ENCODE results near the gene VMO1.
"Not testable (repeated sequence)": the region's sequence is repeated elsewhere in the genome, so short reads cannot be mapped to it uniquely, and the experiment has no call there.

VMO1 gene, protein sequence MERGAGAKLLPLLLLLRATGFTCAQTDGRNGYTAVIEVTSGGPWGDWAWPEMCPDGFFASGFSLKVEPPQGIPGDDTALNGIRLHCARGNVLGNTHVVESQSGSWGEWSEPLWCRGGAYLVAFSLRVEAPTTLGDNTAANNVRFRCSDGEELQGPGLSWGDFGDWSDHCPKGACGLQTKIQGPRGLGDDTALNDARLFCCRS

DNA sequence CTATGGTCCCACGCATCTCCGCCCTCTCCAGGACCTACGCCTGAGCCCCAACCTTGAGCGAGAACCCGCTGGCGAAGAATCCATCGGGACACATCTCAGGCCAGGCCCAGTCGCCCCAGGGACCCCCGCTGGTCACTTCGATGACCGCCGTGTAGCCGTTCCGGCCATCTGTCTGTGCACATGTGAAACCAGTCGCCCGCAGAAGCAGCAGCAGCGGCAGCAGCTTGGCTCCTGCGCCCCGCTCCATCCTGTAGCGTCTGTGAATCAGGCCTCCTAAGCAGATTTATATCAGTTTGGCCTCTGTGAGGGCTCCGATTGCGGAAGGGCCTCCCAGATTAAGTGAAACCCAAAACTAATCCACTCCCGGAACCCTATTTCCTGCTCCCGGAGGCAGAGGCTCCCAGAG is at the start of gene VMO1:
VMO1 (minus strand) TSS at position 259 of the 406 bp plus-strand sequence; CDS start at position 247, 12 bp downstream.
- no peak for DNase-seq

DNA sequence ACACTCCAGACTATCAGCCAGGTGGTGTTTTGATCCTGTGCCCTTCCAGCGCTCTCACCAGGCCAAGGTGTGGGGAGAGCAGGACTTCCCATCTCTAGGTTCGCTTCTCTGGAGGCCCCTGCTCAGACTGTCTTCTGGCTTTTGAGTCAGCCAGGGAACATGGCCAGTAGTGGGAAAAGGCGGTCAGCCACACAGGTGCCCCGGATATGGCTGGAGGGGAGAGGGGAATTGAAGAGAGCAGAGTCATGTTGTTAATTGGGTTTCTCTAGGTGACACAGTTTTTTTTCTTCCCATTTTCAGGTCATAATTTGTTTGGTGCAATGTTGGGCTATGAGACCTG is 48.5 kb upstream of the VMO1 start:
- DNase-seq, result no peak

DNA sequence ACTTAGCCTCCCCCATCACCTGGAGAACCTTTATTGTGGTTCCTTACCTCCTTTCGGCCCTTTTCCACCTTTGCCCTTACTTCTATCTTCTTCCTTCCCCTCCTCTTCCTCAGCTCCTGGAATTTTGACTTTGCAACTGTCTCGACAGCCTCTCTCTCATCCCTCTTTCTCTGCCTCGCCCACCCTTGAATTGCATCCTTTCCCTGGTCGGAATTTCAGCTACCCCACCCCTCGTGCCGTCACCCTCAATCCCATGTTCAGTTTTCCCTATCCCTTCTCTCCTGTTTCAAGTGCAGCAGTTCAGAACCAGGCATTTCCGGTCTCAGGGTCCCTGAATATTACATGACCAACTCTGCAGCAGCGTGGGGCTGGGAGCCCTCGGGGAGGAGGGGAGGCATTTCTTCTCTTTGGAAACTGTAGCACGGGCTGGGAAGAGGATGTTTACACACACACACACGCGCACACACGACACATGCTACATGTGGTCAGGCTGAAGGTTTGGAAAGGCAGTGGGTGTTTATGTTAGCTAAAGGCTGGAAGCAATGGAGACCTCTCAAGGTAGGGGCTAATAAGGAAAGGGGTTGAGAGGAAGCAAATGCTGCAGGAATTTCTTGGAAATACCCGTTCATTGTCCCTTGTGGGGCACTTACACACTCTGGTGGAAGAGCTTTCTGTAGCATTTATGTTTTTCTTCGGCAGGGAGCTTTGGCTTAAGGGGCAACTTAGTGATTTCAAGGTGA is 47.9 kb upstream of the VMO1 start:
- no peak for DNase-seq

DNA sequence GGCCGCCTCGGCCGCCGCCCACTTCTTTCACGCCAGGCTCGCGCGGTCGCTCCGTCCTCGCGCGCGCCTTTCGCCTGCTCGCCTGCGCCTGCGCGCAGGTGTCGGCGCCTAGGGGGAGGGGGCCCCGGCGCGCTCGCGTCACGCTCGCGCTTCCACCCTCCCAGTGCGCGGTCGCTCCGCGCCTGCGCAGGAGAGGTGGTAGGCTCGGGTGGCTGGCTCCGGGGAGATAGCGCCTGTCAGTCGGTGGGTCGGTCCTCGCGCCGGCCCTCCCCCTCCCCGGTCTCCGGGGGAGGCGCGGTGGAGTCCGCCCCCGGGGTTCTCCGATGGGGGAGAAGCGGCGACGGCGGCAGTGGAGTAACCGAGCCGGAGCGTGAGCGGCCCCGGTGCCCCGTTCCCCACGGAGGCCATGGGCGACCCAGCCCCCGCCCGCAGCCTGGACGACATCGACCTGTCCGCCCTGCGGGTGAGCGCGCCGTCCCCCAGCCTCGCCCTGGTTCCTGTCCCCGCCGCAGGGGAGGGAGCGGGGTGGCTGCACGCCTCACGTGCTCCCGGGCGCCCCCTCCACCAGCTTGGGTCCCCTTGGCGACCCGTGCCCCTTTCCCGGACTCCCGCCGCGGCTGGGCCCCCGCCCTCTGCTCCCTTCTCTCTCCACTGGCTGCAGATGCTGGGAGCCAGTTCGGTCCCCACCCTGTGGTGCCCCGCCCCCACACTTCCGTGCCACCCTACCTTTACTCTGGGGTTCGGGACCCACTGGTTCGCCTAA is 47.2 kb upstream of the VMO1 start, which contains the start of gene MINK1:
MINK1 (plus strand) TSS at position 163 of the 763 bp plus-strand sequence; CDS start at position 407, 244 bp downstream.
- DNase-seq, result no peak

DNA sequence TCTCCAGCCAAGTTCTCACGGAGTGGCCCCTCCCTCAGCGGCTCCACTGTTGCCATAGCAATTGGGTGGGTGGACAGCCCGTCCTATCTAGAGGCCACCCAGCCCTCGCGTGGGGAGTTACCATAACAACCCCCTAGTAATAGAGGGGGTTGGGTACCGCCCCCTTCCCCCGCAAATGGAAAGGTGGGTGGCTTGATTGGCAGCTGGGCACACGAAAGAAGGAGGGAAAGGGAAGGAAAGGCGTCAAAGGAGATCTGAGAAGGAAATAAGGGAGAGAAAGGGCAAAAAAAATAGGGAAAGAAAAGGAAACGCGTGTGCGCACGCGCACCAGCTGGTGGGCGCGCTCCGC is 46.6 kb upstream of the VMO1 start:
- not testable (repeated sequence) for DNase-seq

DNA sequence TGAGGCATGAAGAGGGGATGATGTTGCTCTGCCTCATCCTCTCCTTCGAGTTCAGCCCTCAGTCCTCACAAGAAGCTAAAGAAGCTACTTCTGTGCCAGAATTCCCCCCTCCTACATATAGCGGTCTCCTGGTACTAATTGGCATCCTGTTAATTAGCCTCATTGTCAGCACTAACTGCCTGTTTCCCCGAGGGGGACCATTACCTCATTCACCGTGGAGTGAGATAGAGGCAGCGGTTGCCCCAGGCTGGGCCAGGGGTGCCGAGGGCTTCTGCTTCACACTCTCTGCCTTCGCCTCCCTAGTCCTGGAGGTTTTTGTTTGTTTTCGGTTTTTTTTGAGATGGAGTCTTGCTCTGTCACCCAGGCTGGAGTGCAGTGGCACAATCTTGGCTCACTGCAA is 41.2 kb upstream of the VMO1 start:
- no peak for DNase-seq

DNA sequence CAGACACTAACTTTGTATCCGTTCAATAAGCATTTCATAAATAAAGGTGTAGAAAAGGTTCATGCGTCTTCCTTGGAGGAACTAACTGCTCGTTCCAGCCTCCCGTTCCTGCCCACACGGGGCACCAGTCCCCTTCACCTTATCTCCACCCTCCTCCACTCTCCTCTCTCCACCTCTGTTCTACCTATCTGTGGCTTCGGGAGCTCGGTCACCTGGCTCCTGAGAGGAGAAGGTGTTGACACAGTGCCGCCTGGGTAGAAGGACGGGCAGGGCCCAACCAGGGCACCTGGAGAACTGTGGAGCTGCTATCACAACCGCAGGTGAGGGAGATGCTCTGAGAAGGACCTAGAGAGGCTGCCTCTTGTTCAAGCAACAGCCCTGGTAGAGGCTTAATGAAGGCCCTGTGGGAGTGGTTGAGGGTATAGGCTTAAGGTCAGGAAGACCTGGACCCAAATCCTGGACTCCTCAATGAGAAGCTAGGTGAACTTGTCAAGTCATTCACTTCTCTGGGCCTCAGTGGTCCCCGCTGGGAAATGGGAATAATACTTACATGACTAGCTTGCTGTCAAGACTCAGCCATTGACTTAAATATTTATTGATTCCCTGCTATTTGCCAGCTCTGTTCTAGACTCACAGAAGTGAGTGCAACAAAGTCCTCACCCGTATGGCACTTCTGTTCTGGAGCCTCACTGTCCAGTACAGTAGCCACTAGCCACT is 37.4 kb upstream of the VMO1 start:
- DNase-seq, result no peak

DNA sequence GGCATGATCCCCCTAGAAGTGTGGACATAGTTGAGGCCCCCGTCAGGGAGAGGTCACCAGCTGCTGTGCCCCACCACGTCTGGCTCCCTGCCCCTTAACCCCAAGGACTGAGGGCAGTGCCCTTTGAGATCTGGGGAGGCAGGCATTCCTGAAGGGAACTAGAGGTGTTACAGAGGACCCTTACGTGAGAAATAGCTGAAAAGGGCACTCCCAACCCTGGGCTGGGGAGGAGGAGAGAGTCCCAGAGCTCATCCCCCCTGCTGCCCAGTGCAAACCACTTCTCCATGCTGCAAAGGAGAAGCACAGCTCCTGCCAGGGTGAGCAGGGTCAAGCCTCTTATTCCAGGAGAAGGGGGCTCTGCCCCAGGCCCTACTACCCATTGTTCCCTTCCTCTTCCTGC is 36.7 kb upstream of the VMO1 start:
- DNase-seq, result no peak

DNA sequence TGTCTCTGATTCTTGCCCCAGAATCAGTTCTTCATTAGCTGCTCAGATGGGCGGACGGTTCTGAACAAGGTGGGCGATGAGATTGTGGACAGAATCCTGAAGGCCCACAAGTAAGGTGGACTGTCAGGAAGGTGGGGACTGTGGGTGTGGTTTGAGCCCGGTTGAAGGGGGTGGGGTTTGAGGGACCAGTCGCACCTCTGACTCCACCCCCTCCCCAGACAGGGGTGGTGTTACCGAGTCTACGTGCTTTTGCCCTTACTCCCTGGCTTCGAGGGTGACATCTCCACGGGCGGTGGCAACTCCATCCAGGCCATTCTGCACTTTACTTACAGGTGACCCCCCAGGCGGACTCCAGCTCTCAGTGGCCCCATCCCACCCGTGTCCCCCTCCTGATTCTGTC is 32.1 kb upstream of the VMO1 start:
- no peak for DNase-seq

DNA sequence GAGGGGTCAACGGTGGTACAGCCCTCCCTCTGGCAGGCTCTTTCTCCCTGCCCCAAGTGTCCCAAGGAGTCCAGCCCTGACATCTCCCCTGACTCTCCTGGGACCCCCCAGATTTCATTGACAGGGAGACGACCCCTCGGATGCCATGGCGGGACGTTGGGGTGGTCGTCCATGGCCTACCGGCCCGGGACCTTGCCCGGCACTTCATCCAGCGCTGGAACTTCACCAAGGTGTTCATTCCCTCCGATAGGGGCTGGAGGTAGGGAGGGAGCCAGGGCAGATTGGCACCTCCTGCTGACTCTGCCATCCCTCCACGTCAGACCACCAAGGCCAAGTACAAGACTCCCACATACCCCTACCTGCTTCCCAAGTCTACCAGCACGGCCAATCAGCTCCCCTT is 30.7 kb upstream of the VMO1 start:
- no peak for DNase-seq

DNA sequence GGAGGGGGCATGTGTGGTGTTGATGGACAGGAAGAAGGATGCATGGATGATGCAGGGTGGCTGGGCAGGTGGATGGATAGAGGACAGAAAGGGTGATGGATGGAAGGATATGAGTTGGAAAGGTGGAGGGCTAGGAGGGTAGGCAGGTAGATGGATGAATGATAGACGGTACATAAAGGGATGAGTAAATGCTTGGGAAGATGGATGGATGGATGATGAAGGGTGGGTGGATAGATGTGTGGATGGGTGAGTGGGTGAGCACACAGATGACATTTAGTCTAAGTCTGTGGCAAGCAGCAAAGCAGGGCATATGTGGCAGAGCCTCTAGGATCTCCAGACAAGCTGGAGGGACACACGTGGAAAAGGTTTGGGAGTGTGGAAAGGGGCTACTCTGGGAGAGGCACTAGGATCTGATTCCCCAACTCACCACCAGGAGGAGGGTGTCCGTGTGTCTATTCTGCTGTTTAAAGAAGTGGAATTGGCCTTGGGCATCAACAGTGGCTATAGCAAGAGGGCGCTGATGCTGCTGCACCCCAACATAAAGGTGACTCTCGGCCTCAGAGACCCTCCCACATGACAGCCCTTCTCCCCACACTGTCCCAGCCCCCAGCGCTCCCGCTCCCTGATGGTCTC is 29.0 kb upstream of the VMO1 start:
- no peak for DNase-seq

DNA sequence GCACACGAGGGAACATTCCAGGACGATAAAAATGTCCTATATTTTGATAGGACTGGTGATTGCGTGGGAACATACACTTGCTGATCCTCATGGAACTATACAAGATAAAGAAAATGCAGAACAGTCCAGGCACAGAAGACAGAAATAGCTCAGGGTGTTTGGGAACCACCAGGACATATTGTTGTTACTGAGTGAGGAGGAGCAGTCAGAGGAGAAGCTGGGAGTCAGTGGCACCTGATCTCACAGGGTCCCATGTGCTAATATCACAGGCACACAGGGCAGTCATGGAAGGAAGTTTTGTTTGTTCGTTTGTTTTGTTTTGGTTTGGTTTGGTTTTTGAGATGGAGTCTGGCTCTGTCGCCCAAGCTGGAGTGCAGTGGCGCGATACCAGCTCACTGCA is 26.5 kb upstream of the VMO1 start:
- DNase-seq, result no peak

DNA sequence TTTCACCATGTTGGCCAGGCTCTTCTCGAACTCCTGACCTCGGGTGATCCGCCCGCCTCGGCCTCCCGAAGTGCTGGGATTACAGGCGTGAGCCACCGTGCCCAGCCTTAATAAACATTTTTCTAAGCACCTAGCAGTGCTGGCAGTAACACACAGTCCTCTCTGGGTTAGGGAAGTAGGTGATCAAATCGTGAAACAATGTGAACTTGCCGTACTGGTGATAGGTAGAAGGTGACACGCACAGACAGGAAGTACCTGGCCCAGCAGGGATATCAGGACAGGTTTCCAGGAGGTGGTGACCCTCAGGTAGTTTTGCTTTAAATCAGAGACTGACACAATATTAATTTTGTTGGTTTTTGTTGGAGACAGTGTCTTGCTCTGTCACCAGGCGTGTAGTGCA is 25.3 kb upstream of the VMO1 start:
- no peak for DNase-seq

DNA sequence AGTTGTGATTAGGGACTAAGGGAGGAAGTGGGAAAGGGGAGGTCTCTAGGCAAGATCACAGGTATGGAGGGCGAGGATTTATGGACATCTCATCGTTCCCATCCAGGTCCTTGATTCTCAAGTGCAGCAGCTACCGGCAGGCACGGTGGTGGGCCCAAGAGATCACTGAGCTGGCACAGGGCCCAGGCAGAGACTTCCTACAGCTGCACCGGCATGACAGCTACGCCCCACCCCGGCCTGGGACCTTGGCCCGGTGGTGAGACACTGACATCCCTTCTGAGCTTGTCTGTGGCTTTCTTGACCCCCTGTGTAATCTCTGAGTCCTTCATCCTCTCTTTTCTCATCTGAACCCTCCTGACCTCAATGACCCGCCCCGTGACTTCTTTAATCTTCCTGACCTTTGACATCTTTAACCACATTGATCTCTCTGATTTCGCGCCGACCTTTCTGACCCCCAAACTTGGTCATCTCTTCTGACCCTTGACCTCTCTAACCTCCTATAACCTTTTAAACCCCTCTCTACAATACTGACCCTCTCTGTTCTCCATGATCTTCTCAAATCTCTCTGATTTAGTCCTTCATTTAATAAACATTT is 24.6 kb upstream of the VMO1 start:
- DNase-seq, result no peak

DNA sequence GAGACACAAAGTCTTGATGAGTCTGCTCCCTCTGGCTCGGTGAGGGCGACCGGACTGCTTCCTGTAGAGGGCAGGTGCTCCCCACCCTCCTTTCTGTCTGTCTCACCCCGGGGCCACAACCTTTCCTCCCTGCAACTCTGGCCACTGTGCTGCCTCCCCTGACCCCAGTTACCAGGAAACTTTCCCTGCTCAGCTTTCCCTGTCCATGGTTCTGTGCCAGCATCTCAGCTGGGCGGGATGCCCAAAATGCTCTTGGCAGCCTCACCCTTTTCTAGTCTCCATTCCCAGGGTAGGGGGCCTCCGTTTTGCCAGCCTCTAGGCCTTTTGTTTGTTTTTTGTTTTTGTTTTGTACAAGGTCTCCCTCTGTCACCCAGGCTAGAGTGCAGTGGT is 22.2 kb upstream of the VMO1 start:
- no peak for DNase-seq

DNA sequence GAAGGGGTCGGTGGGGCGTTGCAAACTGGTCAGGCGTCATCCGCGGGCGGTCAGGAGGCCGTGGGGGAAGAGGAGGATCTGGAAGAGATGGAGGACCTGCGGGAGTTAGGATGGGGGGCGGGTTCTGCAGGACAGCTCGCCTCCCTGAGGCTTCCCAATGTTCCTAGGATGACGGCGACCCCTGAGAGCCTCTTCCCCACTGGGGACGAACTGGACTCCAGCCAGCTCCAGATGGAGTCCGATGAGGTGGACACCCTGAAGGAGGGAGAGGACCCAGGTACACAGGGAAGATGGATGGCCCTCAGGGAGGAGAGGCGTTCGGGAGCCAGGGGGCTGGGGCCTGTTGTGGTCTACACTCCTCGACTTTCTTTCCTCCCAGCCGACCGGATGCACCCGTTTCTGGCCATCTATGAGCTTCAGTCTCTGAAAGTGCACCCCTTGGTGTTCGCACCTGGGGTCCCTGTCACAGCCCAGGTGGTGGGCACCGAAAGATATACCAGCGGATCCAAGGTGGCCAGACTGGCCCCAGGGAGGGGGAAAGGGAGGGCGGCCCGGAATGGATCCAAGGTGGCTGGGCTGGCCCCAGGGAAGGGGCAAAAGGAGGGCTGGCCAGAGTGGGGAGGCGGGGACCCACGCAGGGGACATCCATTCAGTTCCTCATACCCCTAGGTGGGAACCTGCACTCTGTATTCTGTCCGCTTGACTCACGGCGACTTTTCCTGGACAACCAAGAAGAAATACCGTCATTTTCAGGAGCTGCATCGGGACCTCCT is 21.6 kb upstream of the VMO1 start:
- no peak for DNase-seq

DNA sequence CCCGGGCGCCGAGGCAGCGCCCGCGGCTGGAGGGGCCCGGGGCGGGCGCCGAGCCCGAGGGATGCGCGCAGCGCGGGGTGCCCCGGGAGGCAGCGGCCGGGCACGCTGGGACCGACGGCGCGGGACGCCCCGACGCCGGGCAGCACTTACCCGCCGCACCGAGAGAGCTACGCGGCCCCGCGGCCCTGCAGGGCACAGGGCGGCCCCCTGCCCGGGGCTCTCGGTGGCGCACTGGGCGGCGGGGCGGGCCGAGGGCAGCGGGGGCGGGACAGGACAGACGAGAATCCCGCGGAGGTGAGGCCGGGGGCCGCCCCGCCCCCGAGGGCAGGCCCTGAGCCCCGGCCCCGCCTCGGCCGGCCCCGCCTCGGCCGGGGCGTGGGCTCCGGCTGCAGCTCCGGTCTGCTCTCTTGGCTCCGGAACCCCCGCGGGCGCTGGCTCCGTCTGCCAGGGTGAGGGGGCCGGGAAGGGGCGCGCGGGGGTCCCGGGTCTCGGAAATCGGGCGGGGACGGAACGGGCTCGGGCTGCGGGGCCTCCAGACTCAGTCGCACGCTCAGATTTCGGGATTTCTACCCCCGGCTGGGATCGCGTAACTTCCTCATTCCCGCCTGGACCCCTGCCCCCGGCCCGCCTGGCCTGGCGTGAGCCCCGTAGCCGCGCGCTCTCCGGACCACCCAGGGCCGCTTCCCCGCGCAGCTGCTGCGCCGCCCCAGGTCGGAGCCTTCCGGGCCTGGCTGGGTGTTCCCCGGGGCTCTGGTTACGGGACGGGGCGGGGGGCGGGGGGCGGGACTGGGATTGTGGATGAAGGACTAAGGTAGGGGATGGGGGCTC is 20.8 kb upstream of the VMO1 start, which contains the start of gene PLD2:
PLD2 (plus strand) TSS at position 376 of the 828 bp plus-strand sequence. CDS start 621 bp downstream, outside the sequence.
- no peak for DNase-seq

DNA sequence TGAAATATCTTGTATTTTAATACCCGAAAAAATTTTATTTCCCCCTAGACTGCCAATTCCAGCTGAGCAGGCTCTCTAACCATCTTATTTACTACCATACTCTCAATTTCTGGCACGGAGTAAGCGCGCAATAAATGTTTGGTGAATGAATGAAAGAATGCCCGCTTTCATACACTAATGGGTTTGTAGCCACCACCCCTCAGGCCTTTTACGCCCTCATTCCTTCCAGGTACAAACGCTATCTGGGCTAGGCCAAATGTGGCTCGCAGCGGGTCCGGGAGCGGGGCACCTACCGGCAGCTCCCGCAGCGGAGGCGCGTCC is 20.3 kb upstream of the VMO1 start:
- DNase-seq, result no peak

DNA sequence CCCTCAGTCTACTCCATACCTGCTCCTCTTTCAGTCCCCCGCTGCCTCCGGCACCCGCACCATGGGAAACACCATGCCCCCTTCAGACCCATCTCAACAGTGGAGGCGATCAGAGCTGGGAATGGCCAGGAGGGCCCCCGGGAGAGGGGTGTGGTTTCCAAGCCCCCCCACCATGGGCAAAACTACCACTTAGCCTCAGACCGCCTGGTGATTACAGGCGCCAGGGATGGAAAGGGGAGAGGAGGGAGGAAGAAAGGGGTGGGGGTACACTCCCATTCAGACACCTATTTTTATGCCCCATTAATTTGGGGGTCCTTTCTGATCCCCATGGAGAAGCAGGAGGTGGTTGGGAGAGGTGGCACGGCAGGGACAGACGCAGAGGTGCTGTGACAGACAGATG is 16.1 kb upstream of the VMO1 start, which contains the start of gene C17orf114:
C17orf114 (minus strand) TSS at position 101 of the 400 bp plus-strand sequence.
- no peak for DNase-seq

DNA sequence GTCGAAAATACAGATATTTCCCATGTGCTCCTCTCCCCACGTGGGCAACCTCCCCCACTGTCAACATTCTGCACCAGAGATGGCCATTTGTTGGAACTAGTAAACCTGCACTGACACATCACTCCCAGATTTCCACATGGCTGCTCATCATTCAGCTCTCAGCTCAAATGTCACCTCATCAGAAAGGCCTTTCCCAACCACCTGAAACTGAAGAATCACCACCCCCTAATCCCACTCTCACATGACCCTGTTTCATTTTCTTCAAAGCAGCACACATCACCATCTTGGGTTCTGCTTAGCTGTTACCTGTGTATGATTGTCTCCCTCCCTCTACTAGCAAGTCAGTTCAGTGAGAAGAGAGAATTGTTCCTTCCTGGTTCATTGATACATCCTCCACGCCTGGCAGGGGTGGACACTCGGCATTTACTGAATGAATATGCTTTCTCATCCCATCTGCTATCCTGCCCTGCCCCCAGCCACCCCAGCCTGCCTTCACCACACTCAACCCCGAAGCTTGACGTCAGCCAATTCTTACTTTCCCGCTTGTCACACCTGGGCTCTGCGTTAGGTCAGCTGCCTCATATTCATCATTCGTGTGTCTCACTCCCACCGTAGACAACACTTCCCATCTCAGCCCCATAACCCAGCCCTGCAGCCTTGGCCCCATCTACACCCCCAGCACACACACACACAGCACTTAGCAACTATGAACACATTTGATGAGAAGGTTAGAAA is 14.5 kb upstream of the VMO1 start:
- no peak for DNase-seq
